ENCODE results near the gene TBL1X.
"Not testable (repeated sequence)": the region's sequence is repeated elsewhere in the genome, so short reads cannot be mapped to it uniquely, and the experiment has no call there.

The TBL1X gene

DNA sequence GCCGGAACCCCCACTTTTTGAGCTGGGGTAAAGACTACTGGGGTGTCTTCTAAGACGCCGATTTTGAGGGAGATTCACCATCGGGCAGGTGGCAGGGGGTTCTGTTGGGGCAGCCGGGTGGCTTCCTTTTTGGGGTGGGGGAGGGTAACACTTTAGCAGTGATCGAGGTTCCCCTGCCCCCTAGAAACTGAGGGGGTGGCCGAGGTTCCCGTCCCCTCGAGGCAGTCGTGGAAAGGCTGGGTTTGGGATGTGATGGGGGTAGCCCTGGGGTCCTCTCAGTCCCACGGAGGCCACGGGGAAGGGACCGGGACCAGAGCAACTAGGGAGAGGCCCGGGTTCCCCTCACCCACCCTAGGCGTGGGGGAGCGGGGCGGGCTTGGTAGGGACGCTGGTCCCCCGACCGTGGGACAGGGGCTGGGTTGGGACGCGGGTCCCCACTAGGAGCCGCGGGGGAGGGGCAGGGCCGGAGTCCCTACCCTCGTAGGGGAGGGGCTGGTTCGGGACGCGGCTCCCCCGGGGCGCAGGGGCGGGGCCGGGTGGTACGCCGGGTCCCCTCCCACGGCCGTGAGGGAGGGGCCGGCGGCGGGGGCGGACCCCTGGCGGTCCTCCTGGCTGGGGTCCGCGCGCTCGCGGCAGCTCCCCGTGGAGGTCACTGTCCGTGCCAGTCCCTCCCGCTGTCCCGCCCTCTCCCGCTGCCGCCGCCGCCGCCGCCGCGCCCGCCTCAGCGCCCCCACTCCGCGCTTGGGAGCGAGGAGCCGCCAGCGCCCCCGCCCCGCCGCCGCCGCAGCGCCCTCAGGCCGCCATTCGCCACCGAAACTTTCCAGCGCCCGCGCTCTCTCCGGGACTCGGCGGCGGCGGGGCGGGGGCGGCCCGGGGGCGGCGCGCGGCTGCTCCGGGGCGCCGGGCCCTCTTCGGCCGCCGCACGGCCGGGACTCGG is at the start of gene TBL1X:
Gene TBL1X, plus strand, starts transcription at position 624 of the 937 bp plus-strand sequence. CDS start 188,529 bp downstream, outside the sequence.
- peak; percentile 61 for DNase-seq (ENCODE audit: low read depth)

DNA sequence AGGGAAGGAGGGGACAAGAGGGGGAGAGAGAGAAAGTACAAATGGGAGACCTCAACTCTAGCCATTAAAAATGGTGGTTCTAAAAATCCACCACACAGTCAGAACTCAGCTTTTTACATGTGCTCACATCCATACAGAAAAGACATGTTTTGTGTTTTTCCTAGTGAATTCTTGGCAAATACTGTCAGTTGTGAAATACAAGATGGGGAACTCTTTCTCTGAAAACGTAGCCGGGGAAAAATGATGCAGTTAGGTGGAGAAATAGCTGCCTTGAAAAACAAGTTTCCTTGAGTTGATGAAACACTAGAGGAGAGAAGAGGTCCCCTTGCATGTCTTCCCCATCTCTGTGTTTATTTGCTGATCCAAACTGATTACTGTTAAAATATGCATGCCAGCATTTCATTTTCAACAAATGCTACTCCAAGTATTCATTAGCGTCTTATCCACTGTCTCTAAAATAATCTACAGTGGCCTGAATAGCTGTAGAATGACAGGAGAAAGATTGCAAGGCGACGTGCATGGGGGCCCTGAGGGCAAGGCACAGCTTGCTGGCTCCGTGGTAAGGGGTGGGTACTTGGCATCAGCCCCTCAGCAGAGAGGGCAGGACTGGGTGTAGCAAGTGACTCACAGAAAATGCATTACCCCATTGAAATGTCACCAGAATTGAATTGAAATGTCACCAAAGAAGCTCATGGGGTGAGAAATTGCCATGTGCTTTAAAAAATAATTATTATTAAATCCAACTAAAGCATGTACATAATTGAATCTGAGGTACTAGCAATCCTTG is 48.1 kb upstream of the TBL1X start:
- DNase-seq (ENCODE audit: low read depth), result peak; percentile 85

DNA sequence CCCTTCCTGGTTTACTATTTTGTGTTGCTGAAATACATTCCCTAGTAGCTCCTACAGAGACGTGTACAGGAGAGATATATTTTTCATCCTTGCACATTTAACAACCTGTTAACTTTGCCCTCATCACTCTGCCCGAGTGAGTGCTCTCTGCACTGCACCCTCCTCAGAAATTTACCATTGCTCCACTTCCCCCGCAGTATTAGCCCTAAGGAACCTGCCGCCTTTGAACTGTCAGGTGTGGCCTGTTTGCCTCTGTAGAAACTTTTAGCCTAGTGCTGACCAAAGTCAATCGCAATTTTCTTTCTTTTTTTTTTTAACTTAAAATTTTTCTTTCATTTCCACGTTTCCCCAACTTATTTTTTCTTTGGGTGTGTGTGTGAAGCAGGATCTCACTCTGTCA is 46.6 kb upstream of the TBL1X start:
- no peak for DNase-seq (ENCODE audit: low read depth)

DNA sequence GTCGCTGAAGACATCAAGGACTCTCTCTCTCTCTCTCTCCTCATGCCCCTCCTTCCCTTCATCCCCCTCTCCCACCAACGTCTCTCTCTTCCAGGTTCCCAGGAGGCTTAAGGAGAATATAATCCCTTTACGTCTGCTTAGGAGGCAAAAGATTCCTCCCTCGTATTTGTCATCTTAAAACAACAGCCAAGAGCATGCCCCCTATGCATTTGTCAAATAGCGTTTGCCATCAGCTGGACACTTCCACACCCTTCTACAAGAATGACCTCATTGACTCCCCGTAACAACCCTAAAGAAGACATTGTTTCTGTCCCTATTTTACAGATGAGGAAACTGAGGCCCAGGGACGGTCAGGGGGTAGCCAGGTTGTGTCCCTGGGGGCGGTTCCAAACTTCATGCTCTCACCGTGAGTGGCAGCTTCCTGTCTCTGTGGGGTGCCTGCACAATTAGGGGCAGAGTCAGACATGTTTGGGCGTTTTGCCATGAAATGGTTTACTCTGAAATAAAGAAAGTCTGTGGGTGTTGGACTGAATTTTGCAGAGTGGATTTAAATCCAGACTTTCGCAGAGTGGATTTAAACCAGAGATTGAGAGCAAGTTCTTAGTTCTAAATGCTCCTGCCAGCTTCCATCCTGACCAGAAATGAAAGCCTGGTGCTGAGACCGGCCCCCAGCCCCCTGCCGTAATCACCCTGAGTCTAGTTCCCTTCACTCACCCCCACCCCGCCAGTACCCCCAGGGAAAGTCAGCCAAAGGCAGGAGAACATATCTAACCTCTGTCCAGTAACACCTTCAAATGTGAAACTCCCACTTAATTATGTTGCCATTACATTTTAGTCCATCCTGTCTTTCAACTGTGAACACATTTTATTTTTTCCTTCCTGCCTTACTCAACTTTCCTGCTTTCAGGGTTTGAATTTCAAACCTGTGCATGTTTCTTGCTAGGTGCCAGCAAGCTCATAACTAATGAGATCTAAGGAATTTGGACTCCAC is 44.3 kb upstream of the TBL1X start:
- DNase-seq (ENCODE audit: low read depth), result no peak

DNA sequence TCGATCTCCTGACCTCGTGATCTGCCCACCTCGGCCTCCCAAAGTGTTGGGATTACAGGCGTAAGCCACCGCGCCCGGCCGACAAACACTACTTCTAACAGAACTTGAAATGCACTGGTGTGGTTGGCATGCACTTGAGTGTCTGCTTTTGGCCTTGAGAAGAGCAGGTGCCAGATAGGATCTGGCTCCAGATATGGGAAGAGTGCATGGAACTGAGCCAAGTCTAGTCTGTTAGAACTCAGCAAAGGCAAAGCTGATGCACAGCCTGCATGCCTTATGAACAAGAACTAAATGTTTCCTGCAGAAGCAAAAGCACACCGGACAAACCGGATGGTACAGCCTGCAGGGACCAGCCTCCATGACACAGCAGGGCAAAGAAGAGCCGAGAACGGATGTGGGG is 35.1 kb upstream of the TBL1X start:
- no peak for DNase-seq (ENCODE audit: low read depth)

DNA sequence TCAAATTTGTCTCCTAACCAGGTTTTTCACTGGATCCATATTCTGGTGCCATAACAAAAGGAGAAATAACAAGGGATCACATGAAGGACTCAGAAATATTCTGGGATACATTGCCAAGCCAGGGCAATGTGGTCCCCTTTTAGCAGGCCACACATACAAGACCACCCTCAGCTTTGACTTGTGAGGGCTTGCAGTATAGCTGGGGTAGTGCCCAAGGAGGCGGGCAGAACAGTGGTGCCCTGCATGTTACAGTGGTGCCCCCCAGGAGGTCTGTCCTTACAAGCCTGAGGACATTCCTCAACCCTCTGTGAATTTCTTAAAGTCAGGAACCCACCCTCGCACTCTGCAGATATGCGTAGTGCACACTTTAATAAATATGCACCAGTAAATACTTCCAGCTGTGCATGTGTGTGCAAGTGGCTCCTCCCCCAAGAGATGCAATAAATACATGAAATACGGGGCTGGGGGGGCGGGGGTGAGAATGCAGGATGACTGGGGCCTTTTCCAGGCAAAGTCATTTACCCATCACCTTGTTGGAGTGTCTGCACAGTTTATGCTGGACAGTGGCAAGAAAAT is 34.4 kb upstream of the TBL1X start:
- no peak for DNase-seq (ENCODE audit: low read depth)

DNA sequence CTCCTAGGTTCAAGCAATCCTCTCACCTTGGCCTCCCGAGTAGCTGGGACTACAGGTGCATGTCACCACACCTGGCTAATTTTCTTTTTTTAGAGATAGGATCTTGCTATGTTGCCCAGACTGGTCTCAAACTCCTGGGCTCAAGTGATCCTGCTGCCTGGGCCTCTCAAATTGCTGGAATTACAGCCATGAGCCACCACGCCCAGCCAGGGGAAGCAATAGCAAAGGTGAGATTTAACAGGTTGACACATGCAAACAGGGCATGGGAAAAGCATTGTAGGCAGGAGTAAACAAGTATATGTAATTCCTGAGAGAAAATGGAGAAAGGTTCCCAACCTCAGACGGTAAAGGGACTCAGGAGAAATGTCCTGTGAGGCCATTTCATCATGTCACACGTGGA is 33.6 kb upstream of the TBL1X start:
- DNase-seq (ENCODE audit: low read depth), result no peak

DNA sequence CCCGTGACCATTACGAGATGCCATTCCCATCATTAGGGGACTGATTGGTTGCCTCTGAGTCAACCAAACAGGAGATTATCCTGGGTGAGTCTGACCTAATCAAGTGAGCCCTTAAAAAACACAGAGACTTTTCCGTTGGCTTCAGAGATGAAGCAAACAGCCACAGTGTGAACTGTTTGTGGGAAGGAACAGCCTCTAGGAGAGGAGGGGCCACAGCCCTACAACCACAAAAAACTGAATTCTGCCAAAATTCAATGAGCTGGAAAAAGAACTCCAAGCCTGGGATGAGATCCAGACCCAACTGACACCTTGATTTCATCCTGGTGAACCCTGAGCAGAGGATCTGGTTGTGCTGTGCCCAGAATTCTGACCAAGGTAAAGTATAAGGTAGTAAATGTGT is 31.3 kb upstream of the TBL1X start:
- DNase-seq (ENCODE audit: low read depth), result no peak

DNA sequence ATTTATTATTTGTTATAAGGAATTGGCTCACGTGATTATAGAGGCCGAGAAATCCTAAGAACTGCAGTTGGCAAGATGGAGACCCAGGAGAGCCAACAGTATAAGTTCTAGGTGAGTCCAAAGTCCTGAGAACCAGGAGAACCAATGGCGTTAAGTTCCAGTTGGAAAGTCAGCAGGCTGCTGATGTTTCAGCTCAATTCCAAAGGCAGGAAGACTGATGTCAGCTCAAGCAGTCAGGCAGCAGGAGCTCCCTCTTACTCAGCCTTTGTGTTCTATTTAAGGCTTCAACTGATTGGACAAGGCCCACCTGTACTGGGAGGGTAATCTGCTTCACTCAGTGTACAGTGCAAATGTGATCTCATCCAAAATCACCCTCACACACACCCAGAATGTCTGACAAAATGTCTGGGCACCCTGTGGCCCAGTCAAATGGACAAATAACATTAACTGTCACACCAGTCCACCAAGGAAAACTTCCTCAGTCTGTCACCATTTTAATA is 30.8 kb upstream of the TBL1X start:
- DNase-seq (ENCODE audit: low read depth), result no peak

DNA sequence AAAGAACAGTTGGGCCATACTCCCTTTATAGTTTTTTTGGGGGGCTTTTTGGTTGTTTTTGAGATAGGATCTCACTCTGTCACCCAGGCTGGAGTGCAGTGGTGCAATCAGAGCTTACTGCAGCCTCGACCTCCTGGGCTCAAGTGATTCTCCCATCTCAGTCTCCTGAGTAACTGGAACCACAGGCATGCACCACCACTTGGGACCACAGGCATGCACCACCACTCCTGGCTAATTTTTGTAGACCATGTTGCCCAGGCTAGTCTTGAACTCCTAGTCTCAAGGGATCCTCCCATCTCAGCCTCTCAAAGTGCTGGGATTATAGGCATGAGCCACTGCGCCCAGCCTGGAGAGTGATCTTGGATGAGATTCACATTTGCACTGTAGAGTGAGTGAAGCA is 29.8 kb upstream of the TBL1X start:
- not testable (repeated sequence) for DNase-seq (ENCODE audit: low read depth)

DNA sequence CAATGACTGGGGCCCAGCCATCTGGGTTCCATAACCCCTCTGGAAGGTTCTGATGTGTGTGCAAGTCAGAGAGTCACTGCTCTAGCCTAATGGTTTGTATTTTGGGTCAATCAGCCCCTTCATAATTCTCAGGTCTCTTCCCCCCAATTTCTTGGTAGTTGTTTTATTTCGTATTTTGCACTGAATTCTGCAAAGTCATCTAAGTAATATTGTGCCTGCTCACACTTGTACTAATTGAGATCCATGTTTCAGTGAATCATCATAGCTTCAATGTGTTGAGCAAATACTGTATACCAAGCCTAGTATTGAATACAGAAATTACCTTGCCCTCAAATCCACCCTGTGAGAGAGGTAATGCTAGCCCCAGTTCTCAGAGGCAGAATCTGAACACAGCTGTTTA is 28.0 kb upstream of the TBL1X start:
- no peak for DNase-seq (ENCODE audit: low read depth)

DNA sequence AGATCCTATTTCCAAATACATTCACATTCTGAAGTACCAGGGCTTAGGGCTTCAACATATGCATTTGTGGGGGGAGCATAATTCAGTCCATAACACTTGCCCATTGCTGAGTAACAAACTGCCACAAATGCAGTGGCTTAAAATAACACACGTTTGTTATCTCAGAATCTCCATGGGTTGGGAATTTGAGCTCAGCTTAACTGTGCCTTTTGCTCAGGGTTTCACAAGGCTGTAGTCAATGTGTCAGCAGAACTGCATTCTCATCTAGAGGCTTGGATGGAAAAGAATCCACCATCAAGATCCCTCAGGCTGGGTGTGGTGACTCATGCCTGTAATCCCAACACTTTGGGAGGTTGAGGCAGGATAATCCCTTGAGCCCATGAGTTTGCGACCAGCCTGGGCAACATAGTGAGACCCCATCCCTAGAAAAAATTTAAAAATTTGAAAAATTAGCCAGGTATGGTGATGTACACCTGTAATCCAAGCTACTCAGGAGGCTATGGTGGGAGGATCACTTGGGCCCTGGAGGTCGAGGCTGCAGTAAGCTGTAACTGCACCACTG is 25.8 kb upstream of the TBL1X start:
- no peak for DNase-seq (ENCODE audit: low read depth)

DNA sequence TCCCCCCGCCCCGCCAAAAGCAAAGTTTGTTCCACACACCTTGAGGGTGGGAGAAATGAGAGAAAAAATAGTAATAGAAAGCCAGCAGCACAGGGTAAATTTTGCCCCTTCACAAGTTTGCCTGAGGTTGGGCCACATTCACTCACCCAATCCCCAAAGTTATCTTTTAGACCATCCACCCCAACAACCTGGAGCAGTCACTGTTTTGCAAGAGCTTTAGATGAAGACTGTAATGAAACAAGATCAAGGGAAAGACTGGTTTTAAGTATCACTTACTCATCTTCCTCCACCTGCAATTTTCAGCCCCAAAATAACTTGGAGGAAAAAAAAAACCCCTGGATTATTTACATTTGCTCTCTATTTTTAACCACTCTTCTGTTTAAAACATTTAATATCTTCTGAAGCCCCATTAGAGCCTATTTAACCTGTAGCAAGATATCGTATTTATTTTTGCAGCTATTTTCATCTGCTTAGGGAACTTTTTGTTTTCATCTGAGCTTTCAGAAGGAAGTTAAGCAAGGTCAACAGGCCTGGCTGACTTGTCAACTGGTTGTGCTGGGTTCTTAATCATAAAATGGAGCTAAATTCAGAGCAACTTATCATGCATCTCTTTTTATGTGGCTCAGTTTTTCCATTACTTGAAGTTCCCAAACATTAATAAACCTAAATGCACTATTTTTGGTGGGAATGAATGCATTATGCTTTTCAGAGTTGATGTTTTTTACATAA is 24.6 kb upstream of the TBL1X start:
- DNase-seq (ENCODE audit: low read depth), result no peak

DNA sequence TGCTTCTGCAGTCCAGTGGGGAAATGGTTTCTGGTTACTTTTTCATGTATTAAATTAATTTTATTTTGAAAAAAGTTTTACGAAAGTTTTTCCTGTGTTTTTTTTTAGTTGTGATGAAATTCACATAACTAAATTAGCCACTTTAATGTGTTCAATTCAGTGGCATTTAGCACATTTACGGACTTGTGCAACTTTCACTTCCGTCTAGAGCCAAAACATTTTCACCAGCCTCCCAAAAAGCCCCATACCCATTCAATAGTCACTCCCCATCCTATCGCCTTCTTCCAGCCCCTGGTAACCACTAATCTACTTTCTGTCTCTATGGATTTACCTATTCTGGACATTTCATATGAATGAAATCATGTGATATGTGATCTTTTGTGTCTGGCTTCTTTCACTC is 22.8 kb upstream of the TBL1X start:
- DNase-seq (ENCODE audit: low read depth), result no peak

DNA sequence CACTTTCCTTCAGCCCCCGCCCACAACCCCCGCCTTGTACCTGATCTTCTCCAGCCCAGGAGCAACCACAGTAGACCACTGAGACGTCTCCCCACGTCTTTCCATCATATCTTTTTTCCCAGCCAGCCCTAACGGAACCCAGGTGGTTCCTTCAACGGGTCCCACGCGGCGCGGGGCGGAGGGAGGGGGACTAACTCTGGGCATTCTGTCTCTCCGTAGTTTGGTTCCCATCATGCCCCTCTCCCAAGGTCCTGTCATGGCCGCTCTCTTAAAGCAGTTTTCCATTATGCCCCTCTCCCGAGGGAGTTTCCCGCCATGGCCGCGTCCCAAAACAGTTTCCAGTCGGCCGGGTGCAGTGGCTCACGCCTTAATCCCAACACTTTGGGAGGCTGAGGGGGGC is 21.5 kb upstream of the TBL1X start:
- DNase-seq (ENCODE audit: low read depth), result no peak

DNA sequence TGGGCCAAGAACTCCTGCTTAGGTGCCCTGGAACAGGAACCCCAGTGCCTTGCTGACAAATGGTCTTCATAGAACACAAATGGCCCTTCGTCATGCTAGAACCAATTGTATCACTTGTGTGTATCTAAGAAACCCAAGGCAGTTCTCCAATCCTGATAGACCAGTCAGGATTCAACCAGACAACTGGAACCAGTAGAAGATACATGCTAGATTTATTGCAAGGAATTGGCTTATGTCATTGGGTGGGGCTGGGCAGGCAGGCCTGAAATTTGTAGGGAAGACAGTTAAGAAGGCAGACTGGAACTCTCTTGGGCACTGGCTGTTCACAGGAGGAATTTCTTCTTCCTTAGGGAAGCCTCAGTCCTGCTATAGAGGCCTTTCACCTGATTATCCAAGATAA is 17.0 kb upstream of the TBL1X start:
- no peak for DNase-seq (ENCODE audit: low read depth)

DNA sequence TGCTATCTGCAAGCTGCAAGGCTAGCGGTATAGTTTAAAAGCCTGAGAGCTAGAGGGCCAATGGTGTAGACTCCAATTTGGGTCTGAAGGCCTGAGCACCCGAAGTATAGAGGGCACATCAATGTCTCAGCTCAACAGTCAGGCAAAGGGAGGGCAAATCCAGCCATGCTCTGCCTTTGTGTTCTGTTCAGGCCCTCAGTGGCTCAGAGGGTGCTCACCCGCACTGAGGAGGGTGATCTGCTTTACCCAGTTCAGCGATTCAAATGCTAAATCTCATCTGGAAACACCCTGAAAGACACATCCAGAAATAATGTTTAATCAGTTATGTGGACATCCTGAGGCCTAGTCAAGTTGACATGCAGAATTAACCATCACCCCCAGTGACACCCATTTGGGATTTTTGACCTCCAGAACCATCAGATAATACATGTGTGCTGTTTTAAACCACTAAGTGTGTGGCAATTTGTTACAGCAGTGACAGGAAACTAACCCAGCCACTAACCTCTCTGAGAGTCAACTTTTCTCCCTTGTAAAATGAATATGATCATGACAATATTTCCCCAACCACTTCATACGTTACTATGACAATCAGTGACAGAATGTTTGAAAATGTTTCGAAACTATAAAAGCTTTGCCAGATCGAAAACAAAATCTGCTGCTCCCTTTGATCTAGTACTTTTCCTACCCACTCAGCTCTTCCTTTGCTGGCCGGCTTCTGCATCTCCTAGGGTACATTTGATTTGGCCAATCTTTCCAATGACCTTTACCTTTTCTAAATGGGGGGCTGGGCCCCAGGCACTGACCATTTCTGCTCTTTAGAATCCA is 8.4 kb upstream of the TBL1X start:
- DNase-seq (ENCODE audit: low read depth), result peak; percentile 18

DNA sequence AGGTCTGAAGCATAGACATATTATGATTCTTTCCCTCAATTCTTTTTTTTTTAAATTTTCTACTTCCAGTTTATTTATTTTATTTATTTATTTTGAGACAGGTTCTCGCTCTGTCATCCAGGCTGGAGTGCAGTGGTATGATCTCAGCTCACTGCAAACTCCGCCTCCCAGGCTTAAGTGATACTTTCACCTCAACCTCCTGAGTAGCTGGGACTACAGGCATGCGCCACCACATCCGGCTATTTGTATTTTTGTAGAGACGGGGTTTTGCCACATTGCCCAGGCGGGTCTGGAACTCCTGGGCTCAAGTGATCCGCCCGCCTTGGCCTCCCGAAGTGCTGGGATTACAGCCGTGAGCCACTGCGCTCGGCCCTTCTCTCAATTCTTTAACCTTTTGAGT is 6.8 kb upstream of the TBL1X start:
- not testable (repeated sequence) for DNase-seq (ENCODE audit: low read depth)

DNA sequence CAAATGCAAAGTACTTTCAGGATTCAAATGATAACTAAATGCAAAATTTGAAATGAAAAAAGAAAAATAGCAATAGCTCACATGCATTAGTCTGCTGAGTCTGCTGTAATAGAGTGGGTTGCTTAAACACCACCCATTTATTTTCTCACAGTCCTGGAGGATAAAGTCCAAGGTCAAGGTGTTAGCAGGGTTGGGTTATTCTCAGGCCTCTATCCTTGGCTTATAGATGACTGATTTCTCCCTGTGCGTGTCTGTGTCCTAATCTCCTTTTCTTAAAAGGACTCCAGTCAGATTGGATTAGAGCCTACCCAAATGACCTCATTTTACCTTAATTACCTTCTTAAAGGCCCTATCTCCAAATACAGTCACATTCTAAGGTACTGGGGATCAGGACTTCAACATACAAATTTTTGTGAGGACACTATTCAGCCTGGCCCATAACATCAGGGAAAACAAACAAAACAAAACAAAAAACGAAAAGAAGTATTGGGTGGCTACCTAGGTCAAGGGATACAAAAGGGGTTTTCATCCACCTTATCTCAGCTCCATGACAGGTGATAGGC is 6.3 kb upstream of the TBL1X start:
- DNase-seq (ENCODE audit: low read depth), result no peak

Data from fibroblast of gingiva (primary cell).